Measurements from ENCODE around the gene SND1.
A peak's percentile ranks its signal among the peaks of the same experiment; 100 is the strongest.

The SND1 gene

DNA sequence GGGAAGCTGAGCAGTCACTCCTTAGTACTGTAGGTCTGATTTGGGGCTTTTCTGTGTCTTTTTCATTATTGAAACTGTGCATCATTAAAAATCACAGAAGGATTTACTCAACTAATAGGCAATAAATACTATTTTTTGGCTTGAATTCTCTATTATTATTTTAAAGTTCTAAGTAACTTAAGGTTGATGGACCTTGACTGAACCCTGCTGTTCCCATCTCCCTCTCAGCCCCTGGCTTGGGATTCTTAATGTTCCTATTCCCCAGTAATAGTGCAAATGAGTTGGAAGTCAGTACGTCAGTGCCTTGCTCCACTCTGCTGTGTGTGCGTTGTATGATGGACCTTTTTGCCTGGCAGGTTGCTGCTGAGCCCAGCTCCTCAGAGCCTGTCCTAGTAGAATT is 166.3 kb downstream of the SND1 start:
- TF ChIP-seq, protein P1, sequence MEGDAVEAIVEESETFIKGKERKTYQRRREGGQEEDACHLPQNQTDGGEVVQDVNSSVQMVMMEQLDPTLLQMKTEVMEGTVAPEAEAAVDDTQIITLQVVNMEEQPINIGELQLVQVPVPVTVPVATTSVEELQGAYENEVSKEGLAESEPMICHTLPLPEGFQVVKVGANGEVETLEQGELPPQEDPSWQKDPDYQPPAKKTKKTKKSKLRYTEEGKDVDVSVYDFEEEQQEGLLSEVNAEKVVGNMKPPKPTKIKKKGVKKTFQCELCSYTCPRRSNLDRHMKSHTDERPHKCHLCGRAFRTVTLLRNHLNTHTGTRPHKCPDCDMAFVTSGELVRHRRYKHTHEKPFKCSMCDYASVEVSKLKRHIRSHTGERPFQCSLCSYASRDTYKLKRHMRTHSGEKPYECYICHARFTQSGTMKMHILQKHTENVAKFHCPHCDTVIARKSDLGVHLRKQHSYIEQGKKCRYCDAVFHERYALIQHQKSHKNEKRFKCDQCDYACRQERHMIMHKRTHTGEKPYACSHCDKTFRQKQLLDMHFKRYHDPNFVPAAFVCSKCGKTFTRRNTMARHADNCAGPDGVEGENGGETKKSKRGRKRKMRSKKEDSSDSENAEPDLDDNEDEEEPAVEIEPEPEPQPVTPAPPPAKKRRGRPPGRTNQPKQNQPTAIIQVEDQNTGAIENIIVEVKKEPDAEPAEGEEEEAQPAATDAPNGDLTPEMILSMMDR (IDR thresholded peaks at IDR 0.05; ENCODE audit: insufficient read depth, low read length, poor library complexity, severe bottlenecking) = no peak
- no peak overlapping the region for H3K4me3 ChIP-seq (replicated peaks; ENCODE audit: low read depth, low read length)
- no peaks in the 10 kb centered on the region for H3K27me3 ChIP-seq (replicated peaks; ENCODE audit: control insufficient read depth, insufficient read depth, low read length)
- DNase-seq (ENCODE audit: extremely low read depth, insufficient read length) = no peak
- peaks cover 2% of the 10 kb centered on the region; the same call in 1 of the 2 replicates for H3K36me3 ChIP-seq (ENCODE audit: control insufficient read depth, insufficient read depth, low read length)

DNA sequence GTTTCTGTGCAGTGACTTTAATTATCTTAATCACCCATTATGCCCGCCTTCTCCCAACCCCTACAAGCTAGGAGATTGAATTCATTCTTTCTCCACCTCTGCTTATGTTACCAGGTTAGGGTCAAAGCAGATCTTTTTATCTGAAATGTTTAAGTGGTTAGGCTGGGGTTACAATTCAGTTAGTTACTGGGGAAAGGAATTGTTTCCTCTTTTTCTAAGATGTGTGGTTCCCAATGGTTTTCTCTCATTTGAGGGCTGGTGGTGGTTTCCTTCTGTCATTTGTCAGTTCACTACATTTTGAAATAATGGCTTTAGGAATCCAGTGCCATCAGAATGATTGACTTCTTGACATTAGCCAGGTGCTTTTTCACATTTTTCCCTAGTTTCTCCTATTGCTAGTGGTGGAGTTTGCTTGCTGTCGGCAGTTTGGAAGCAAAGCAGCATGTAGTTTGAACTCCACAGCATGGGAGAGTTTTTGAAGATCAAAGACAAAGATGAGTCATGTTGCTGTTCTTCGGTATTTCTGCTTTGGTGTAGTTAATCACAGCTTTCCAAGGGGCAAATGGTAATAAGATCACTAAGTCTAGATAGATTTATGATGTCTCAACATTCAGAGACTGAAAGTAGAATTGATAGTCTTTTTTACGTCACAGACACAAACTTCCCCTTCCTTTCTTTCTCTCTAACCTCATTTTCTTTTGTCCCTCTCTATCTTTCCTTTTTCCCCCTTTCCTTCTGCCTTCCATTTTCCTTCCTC is 168.2 kb downstream of the SND1 start:
- Histone ChIP-seq H3K4me3 (replicated peaks; ENCODE audit: low read depth, low read length) (no peak overlapping the region), H3K27me3 (replicated peaks; ENCODE audit: control insufficient read depth, insufficient read depth, low read length) (no peaks in the 10 kb centered on the region), H3K36me3 (ENCODE audit: control insufficient read depth, insufficient read depth, low read length) (peaks cover 2% of the 10 kb centered on the region; the same call in 1 of the 2 replicates)
- TF ChIP-seq, protein P1 (IDR thresholded peaks at IDR 0.05; ENCODE audit: insufficient read depth, low read length, poor library complexity, severe bottlenecking) = no peak
- peak; percentile 6 for DNase-seq (ENCODE audit: extremely low read depth, insufficient read length)

DNA sequence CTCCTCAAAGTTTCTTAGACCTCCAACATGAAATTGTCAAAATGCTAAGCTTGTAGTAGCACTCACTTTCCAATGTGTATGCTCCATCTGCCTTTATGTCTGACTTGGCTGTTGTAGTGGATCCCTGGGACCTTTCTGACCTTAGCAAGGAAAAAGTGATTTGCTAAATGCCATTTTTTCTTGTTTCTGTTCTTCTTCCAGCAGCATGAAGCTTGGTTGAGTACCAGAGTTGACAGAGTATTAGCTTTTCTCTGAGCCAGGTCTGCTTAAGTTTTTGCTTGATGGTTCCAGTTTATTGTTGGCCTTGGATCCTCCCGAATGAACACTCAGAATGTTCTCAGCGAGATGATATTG is 168.7 kb downstream of the SND1 start:
- DNase-seq (ENCODE audit: extremely low read depth, insufficient read length) = no peak
- H3K36me3 ChIP-seq (ENCODE audit: control insufficient read depth, insufficient read depth, low read length) = peaks cover 2% of the 10 kb centered on the region; the same call in 1 of the 2 replicates
- H3K27me3 ChIP-seq (replicated peaks; ENCODE audit: control insufficient read depth, insufficient read depth, low read length) = no peaks in the 10 kb centered on the region
- TF ChIP-seq, protein P1 (IDR thresholded peaks at IDR 0.05; ENCODE audit: insufficient read depth, low read length, poor library complexity, severe bottlenecking) = no peak
- no peak overlapping the region for H3K4me3 ChIP-seq (replicated peaks; ENCODE audit: low read depth, low read length)

GRCh38 chr7:127821146-127821545 is 169.2 kb downstream of the SND1 start:
- H3K27me3 ChIP-seq (replicated peaks; ENCODE audit: control insufficient read depth, insufficient read depth, low read length) = no peaks in the 10 kb centered on the region
- TF ChIP-seq, protein P1 (IDR thresholded peaks at IDR 0.05; ENCODE audit: insufficient read depth, low read length, poor library complexity, severe bottlenecking) = no peak
- no peaks in the 10 kb centered on the region for H3K36me3 ChIP-seq (ENCODE audit: control insufficient read depth, insufficient read depth, low read length)
- H3K4me3 ChIP-seq (replicated peaks; ENCODE audit: low read depth, low read length) = no peak overlapping the region
- DNase-seq (ENCODE audit: extremely low read depth, insufficient read length) = no peak

GRCh38 chr7:127822822-127823508 is 171.0 kb downstream of the SND1 start:
- H3K36me3 ChIP-seq (ENCODE audit: control insufficient read depth, insufficient read depth, low read length) = no peaks in the 10 kb centered on the region
- TF ChIP-seq, protein P1 (IDR thresholded peaks at IDR 0.05; ENCODE audit: insufficient read depth, low read length, poor library complexity, severe bottlenecking) = no peak
- H3K27me3 ChIP-seq (replicated peaks; ENCODE audit: control insufficient read depth, insufficient read depth, low read length) = no peaks in the 10 kb centered on the region
- DNase-seq (ENCODE audit: extremely low read depth, insufficient read length) = no peak
- no peak overlapping the region for H3K4me3 ChIP-seq (replicated peaks; ENCODE audit: low read depth, low read length)
